ENCODE results near the gene SIX2.

DNA sequence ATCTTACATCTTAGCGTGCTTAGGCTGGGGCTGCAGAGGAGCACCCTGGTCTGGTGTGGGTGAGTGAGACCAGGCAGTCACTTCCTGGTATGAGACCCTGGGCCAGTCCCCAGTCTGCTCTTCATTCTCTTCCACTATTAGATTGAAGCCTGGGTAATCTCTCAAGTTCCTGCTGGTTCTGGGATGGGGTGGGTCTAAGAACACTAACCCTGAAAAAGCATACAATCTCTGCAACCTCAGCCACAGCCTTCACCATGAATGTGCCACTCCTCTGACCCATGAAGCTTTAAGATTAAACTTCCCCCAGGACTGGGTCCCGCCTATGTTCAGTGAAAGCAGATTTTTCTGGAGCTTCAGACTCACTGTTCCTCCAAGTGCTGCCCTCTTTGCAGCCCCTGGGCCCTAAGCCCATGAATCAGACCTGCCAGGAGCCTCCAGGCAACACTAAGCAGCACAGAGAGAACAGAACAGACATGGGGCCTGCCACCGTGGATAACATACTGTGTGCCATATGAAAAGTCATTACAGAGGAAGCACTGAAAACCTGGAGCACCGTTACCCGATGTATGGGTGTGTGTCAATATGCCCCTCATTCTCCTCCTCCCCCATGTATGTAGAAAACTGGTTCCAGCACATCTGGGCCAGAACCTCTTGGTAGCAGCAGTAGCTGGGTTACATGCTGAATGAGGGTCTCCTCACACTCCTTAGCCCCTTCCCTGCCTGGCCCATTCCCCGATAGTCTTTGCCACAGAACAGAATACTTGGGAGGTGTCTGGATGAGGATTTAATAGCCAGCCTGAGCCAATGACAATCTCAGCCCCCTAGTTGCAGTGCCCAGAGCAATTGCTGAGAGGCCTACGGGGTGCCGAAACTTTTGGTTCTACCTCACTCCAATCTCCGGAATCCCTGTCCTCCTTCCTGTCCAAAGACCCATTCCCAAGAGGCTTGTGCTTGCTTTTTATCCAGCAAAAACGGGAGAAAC lies 2.7 kb upstream of the SIX2 start:
- TF ChIP-seq, protein P1, sequence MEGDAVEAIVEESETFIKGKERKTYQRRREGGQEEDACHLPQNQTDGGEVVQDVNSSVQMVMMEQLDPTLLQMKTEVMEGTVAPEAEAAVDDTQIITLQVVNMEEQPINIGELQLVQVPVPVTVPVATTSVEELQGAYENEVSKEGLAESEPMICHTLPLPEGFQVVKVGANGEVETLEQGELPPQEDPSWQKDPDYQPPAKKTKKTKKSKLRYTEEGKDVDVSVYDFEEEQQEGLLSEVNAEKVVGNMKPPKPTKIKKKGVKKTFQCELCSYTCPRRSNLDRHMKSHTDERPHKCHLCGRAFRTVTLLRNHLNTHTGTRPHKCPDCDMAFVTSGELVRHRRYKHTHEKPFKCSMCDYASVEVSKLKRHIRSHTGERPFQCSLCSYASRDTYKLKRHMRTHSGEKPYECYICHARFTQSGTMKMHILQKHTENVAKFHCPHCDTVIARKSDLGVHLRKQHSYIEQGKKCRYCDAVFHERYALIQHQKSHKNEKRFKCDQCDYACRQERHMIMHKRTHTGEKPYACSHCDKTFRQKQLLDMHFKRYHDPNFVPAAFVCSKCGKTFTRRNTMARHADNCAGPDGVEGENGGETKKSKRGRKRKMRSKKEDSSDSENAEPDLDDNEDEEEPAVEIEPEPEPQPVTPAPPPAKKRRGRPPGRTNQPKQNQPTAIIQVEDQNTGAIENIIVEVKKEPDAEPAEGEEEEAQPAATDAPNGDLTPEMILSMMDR (IDR thresholded peaks at IDR 0.05): no peak
- TF ChIP-seq POLR2AphosphoS5 (IDR thresholded peaks at IDR 0.05) (no peak), POLR2A (IDR thresholded peaks at IDR 0.05) (no peak)
